ENCODE results near the gene TRIP13.

The TRIP13 gene

DNA sequence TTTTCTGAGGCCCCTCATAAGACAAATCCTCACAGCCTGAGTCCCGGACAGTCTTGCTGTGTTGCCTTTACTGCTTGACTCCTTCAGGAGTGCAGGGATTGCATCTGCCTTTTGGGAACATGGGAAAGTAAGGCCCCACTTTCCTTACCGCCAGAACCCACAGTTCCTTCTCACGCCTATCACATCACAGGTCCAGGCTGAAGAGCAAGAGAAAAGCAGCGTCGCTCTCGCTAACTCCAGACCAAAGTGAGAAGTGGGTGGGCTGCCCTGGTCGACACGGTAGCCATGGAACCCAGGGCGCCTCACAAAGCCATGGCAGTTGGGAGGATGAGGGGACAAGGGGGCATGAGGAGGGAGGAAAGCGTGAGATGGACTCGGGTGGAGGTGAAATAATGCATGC lies 34.0 kb upstream of the TRIP13 start:
- no peak for TF ChIP-seq TAF1 (IDR thresholded peaks at IDR 0.05; ENCODE audit: borderline replicate concordance, insufficient read depth, low read length)
- no peak for TF ChIP-seq POLR2AphosphoS5 (IDR thresholded peaks at IDR 0.05; ENCODE audit: low read depth, low read length)
- TF ChIP-seq, protein P1, sequence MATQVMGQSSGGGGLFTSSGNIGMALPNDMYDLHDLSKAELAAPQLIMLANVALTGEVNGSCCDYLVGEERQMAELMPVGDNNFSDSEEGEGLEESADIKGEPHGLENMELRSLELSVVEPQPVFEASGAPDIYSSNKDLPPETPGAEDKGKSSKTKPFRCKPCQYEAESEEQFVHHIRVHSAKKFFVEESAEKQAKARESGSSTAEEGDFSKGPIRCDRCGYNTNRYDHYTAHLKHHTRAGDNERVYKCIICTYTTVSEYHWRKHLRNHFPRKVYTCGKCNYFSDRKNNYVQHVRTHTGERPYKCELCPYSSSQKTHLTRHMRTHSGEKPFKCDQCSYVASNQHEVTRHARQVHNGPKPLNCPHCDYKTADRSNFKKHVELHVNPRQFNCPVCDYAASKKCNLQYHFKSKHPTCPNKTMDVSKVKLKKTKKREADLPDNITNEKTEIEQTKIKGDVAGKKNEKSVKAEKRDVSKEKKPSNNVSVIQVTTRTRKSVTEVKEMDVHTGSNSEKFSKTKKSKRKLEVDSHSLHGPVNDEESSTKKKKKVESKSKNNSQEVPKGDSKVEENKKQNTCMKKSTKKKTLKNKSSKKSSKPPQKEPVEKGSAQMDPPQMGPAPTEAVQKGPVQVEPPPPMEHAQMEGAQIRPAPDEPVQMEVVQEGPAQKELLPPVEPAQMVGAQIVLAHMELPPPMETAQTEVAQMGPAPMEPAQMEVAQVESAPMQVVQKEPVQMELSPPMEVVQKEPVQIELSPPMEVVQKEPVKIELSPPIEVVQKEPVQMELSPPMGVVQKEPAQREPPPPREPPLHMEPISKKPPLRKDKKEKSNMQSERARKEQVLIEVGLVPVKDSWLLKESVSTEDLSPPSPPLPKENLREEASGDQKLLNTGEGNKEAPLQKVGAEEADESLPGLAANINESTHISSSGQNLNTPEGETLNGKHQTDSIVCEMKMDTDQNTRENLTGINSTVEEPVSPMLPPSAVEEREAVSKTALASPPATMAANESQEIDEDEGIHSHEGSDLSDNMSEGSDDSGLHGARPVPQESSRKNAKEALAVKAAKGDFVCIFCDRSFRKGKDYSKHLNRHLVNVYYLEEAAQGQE (IDR thresholded peaks at IDR 0.05; ENCODE audit: insufficient read depth in 1 of 2, low read depth in 2 of 2, low read length in 2 of 2), result no peak
- TF ChIP-seq FOXP2 (optimal IDR thresholded peaks at IDR 0.05; ENCODE audit: borderline replicate concordance, extremely low read depth, extremely low read length, insufficient read depth), result no peak
- no peak for TF ChIP-seq SIN3A (IDR thresholded peaks at IDR 0.05; ENCODE audit: borderline replicate concordance, insufficient read depth, low read length)

DNA sequence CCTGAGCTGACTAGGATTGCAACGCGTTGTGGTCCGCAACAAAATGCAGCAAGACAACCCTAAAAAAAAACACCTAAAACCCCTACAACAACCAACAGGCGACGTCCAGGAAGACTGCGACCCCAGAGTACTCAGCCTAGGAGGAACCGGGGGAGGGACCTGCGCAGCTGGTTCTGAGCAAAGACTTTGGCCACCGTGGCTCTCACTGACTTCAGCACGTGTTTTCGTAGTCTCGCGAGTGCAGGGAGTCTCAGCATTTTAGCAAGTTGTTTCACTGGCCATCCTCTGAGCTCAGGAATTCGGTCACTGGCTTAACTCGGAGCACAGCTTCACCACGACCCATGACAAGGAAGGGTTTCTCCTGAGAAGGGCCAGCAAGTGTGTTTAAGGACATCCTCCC lies 33.3 kb upstream of the TRIP13 start:
- TF ChIP-seq POLR2AphosphoS5 (IDR thresholded peaks at IDR 0.05; ENCODE audit: low read depth, low read length) (no peak), TAF1 (IDR thresholded peaks at IDR 0.05; ENCODE audit: borderline replicate concordance, insufficient read depth, low read length) (no peak), FOXP2 (optimal IDR thresholded peaks at IDR 0.05; ENCODE audit: borderline replicate concordance, extremely low read depth, extremely low read length, insufficient read depth) (no peak), SIN3A (IDR thresholded peaks at IDR 0.05; ENCODE audit: borderline replicate concordance, insufficient read depth, low read length) (no peak)
- TF ChIP-seq, protein P1 (IDR thresholded peaks at IDR 0.05; ENCODE audit: insufficient read depth in 1 of 2, low read depth in 2 of 2, low read length in 2 of 2), result no peak

DNA sequence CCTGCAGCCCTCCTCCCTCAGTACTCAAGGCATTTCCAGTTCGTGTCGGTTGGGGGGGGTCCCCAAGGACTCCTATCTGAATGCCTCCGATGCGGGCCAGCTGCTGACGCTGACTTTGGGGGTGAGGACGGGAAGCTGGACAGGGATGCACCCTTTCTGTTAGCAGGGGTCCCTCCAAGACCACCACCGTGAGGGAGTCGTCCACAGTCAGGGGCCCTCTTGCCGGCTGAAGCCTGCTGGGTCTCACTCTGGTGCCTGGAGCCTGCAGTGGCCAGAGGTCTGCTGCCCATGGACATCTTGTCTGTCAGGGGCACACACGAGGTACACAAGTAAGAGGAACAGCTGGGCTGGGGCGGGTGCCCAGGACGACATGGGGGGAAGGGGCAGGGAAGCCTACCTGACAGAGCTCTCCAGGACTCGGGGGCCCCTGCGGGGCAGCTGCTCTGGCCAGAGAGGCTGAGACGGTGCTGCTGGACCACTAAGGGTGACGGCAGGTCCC lies 32.8 kb upstream of the TRIP13 start:
- TF ChIP-seq FOXP2 (optimal IDR thresholded peaks at IDR 0.05; ENCODE audit: borderline replicate concordance, extremely low read depth, extremely low read length, insufficient read depth), result no peak
- TF ChIP-seq POLR2AphosphoS5 (IDR thresholded peaks at IDR 0.05; ENCODE audit: low read depth, low read length), result no peak
- TF ChIP-seq, protein P1 (IDR thresholded peaks at IDR 0.05; ENCODE audit: insufficient read depth in 1 of 2, low read depth in 2 of 2, low read length in 2 of 2), result no peak
- no peak for TF ChIP-seq TAF1 (IDR thresholded peaks at IDR 0.05; ENCODE audit: borderline replicate concordance, insufficient read depth, low read length)
- no peak for TF ChIP-seq SIN3A (IDR thresholded peaks at IDR 0.05; ENCODE audit: borderline replicate concordance, insufficient read depth, low read length)

DNA sequence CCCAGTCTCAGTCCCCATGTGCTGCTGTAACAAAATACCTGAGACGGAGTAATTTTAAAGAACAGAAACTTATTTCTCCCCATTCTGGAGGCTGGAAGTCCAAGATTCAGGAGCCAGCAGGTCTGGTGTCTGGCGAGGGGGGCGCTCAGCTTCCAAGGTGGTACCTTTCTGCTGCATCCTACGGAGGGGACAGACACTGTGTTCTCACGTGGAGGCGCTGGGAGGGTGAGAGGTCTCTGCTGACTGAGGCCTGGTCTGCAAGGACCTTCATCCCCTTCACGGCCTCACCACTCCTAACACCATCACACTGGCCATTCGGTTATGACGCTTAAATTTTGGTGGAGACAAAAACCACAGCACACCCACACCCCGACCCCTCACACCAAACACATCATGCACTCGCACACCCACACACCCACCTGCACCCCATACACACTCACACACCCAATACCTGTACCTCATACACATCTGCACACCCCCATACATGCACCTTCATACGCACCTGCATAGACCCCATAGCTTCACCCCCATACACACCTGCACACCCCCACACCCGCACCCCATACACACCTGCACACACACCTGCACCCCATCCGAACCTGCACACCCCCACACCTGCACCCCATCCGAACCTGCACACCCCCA lies 32.1 kb upstream of the TRIP13 start:
- no peak for TF ChIP-seq POLR2AphosphoS5 (IDR thresholded peaks at IDR 0.05; ENCODE audit: low read depth, low read length)

DNA sequence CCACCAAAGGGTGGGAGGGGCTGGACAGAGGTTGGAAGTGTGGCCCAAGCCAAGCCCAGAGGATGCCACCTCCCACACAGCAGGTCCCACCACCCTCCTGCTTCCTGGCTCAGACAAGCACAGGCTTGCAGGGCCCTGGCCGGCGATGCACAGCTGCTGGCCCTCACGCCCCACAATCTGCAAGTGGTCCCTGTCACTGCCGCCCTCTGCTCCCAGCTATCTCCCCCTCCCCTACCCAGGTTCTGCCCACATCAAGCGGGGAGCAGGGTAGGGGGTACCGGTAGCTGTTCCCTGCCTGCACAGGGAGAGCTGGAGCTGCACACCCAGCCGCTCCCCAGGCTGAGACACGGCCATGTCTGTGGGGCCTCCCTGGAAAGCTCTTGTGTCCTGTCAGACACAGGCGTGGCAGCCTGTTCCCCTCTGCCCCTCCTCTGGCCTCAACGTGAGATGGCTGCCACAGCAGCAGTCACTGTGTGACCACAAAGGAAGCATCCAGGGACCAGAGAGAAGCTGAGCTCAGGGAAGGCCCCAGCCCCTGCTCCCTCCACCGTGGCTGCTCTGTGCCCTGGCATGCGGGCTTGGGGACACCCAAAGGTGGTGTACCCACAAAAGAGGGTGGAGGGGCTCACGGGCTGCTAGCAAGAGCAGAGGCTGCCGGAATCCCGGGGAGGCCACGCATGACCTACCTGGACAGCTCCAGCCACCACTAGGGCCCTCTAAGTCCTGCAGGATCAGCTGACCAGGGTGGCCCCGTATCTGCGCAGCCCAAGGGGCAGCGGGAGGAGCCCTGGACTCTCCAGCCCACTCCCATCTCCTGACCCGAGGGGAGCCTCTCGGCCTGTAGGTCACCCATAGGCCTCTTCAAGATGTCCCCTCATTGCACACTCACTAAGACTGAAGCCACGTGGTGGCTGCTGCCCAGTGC lies 31.0 kb upstream of the TRIP13 start:
- TF ChIP-seq SIN3A (IDR thresholded peaks at IDR 0.05; ENCODE audit: borderline replicate concordance, insufficient read depth, low read length), result no peak
- no peak for TF ChIP-seq POLR2AphosphoS5 (IDR thresholded peaks at IDR 0.05; ENCODE audit: low read depth, low read length)
- no peak for TF ChIP-seq FOXP2 (optimal IDR thresholded peaks at IDR 0.05; ENCODE audit: borderline replicate concordance, extremely low read depth, extremely low read length, insufficient read depth)
- TF ChIP-seq, protein P1 (IDR thresholded peaks at IDR 0.05; ENCODE audit: insufficient read depth in 1 of 2, low read depth in 2 of 2, low read length in 2 of 2), result no peak
- no peak for TF ChIP-seq TAF1 (IDR thresholded peaks at IDR 0.05; ENCODE audit: borderline replicate concordance, insufficient read depth, low read length)

Measured in PFSK-1 (cell line).